Naive thymus-derived CD8-positive, alpha-beta T cell (primary cell): ENCODE measurements around the gene PHYKPL. TPM values are rescaled to one million over a fixed set of nuclear protein-coding genes. Genes with fewer than 3 reads are reported as not detected.

ENCODE experiments used
- ATAC-seq, 2 donors: fragments of 150-1000 bp; cut with Tn5 transposase in 1 of 2; sonication (Bioruptor Pico), chemical (Tn5 transposase) in 1 of 2; 1 replicate in 1 of 2; 2 replicates in 1 of 2; pipeline ENCODE4 v1.10.0; 2021; ENCODE audit warnings: mild to moderate bottlenecking in 2 of 2, moderate library complexity in 2 of 2
- POLR2A ChIA-PET: fragments of 350-600 bp; sonication (Branson Sonifier 250); formaldehyde crosslinking; loops from one replicate; lab custom pipeline; 2021; ENCODE audit warnings: antibody characterized with exemption; lab: Charles Lee
- DNase-seq, 10 donors: peaks; one replicate each; pipeline versions ENCODE4 v3.0.0 to v3.0.0-alpha.2; 2020 to 2022
- H3K27ac Mint-ChIP-seq, 10 donors: one replicate each; pipeline ENCODE4 v1.8.0; 2020 to 2022; ENCODE audit warnings: mild to moderate bottlenecking in 10 of 10, mixed read lengths in 10 of 10, moderate library complexity in 4 of 10, inconsistent platforms in 1 of 10
- H3K27me3 Mint-ChIP-seq, 5 donors: one replicate each; pipeline ENCODE4 v1.8.0; 2021 to 2022; ENCODE audit warnings: mixed read lengths in 5 of 5
- H3K36me3 Mint-ChIP-seq, 3 donors: one replicate each; pipeline ENCODE4 v1.8.0; 2020 to 2022; ENCODE audit warnings: mixed read lengths in 3 of 3, mild to moderate bottlenecking in 2 of 3, inconsistent platforms in 1 of 3
- H3K4me1 Mint-ChIP-seq, 4 donors: one replicate each; pipeline ENCODE4 v1.8.0; 2021 to 2022; ENCODE audit warnings: mixed read lengths in 4 of 4
- H3K4me3 Mint-ChIP-seq, 10 donors: one replicate each; pipeline ENCODE4 v1.8.0; 2020 to 2022; ENCODE audit warnings: mild to moderate bottlenecking in 10 of 10, mixed read lengths in 10 of 10, moderate library complexity in 6 of 10, inconsistent platforms in 1 of 10
- H3K9me3 Mint-ChIP-seq, 9 donors: one replicate each; pipeline ENCODE4 v1.8.0; 2020 to 2022; ENCODE audit warnings: mixed read lengths in 9 of 9, mild to moderate bottlenecking in 3 of 9, inconsistent platforms in 1 of 9, moderate library complexity in 1 of 9
- polyA plus RNA-seq, 3 donors: library from polyadenylated mRNA; unstranded; fragments of 300-500 nt; fragmentation: Illumina TruSeq; gene quantifications; one replicate each; pipeline ENCODE4 v1.2.3, GENCODE V29; 2021
- total RNA-seq, 8 experiments: library from RNA in 2 of 8; stranded (reverse) in 2 of 8; gene quantifications; one replicate each; pipeline ENCODE4 v1.2.3 and lab custom pipeline; 2021 to 2026

The PHYKPL gene
- total and polyA plus RNA-seq, 5 experiments from 2014 or later = 41.1 to 229 (median 51.8) TPM

- DNase-seq (no peak), ATAC-seq (no peak)
- H3K27ac Mint-ChIP-seq = peak overlapping the region in 1 of 10 donors; percentile 77
- no peaks in the 10 kb centered on the region for H3K9me3 Mint-ChIP-seq
- H3K27me3 Mint-ChIP-seq = peaks cover 0 to 17% (median 5%) of the 10 kb centered on the region in 5 donors
- POLR2A ChIA-PET = no interaction called here
- no peak overlapping the region for H3K4me3 Mint-ChIP-seq
- no peaks in the 10 kb centered on the region for H3K36me3 Mint-ChIP-seq
- H3K4me1 Mint-ChIP-seq = peaks cover 6 to 11% (median 7%) of the 10 kb centered on the region in 4 donors
Observed at GRCh38 chr5:178165581-178165980, 67.0 kb downstream of the PHYKPL start.

DNA sequence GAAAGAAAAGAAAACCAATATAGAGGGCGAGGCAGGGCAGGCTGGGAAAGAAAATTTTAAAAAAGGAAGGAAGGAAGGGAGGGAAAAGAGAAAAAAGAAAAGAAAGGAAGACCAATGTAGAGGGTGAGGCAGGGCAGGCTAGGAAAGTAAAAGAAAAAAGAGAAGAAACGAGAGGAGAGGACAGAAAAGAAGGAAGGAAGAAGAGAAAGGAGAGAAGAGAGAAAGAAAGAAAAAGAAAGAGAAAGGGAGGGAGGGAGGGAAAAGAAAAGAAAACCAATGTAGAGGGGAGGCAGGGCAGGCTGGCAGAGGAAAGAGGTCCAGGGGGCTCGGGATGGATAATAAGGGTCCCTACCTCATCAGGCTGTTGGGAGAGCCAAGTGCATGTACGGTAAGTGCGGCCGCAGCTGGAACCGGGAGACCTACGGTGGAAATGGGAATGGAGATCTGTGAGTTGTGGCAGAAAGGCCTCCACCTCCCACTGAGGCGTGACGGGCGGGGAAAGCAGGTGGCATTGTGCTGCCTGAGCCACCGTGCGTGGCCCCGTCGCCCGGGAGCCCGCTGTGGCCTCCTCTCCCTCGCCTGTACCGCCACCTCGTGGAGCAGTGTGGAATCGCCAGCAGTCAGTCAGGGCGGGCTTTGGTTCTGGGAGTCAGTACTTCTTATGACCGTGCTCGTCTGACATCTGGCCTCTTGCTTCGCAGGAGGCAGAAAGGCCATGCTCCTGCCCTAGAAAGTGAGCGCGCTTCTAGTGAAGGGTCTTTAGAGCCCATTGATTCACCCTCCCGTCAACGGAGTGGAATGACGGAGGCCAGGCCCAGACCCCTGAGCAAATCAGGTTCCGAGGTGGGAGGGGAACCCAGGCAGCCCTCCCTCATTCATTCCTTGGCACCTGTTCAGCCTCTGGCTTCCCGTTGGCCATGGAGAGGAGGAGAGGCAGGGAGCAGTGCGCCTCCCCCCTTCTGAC lies 68.5 kb downstream of the PHYKPL start:
- peak; percentile 84 to 97 (median 92) for DNase-seq
- H3K27ac Mint-ChIP-seq = peak overlapping the region in 2 of 10 donors; percentile 21 to 40
- H3K4me3 Mint-ChIP-seq = peak overlapping the region in 6 of 10 donors; percentile 21 to 65 (median 46)
- H3K36me3 Mint-ChIP-seq = no peaks in the 10 kb centered on the region
- POLR2A ChIA-PET = interaction anchor here (0.7 kb wide), 1 partner anchor 46 kb away, joined by 3 read pairs; no protein-coding TSS in a partner anchor
- peaks cover 6 to 11% (median 7%) of the 10 kb centered on the region in 4 donors for H3K4me1 Mint-ChIP-seq
- H3K9me3 Mint-ChIP-seq = no peaks in the 10 kb centered on the region
- ATAC-seq = peak; percentile 99 to 100
- H3K27me3 Mint-ChIP-seq = peaks cover 0 to 17% (median 5%) of the 10 kb centered on the region in 5 donors

DNA sequence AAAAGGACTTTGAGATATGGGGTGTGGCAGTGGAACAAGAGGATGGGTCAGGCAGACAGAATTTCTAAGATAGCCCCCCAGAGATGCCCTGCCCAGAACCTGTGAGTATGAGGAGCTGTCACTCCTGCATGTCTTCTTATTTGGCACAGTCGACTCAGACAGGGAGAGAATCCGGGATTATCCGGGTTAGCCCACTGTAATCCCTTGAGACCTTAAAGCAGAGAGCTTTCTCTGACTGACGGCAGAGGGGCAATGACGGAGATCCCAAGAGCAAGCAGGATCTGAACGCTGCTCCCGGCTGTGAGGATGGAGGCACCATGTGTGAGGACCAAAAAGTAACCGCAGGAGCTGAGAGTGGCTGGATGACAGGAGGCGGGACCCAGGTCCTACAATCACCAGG lies 70.1 kb downstream of the PHYKPL start:
- Mint-ChIP-seq H3K27me3 (peaks cover 0 to 17% (median 5%) of the 10 kb centered on the region in 5 donors), H3K36me3 (no peaks in the 10 kb centered on the region), H3K9me3 (no peaks in the 10 kb centered on the region), H3K4me3 (peak overlapping the region in 1 of 10 donors; percentile 14), H3K4me1 (peaks cover 6 to 11% (median 7%) of the 10 kb centered on the region in 4 donors), H3K27ac (no peak overlapping the region)
- no peak for ATAC-seq
- POLR2A ChIA-PET = interaction anchor here (0.9 to 1.6 kb wide), 2 partner anchors 86 to 88 kb away, joined by 3 to 7 read pairs; no protein-coding TSS in a partner anchor
- DNase-seq = no peak

DNA sequence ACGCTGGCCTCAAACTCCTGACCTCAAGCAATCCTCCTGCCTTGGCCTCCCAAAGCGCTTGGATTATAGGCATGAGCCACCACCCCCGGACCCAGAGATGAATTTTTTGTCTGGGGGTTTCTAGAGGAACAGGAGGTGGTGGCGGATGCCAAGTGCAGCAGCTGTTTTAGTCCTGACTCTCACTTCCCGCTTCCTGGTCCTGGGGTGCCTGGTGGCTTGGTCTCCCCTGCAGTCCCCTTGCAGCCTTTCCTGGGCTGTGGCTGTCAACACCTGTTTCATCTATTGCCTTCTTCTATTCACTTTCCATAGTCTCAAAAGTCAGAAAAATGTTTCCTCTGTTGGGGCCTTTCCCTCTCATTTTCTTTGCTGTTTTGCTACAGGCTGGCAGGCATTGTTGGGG lies 72.4 kb downstream of the PHYKPL start:
- Mint-ChIP-seq H3K9me3 (no peaks in the 10 kb centered on the region), H3K36me3 (no peaks in the 10 kb centered on the region), H3K4me3 (no peak overlapping the region), H3K4me1 (peaks cover 6 to 11% (median 7%) of the 10 kb centered on the region in 4 donors), H3K27ac (no peak overlapping the region), H3K27me3 (peaks cover 0 to 15% (median 4%) of the 10 kb centered on the region in 5 donors)
- ATAC-seq (no peak), DNase-seq (no peak)
- POLR2A ChIA-PET = no interaction called here

Other genes starting within 250 kb of the PHYKPL start
- not detected for gene PROP1, start 236.6 kb downstream of the PHYKPL start, total RNA-seq
- gene PROP1, start 236.6 kb downstream of the PHYKPL start, polyA plus RNA-seq = not detected
- gene N4BP3, start 119.3 kb downstream of the PHYKPL start, total RNA-seq = 1 to 10 TPM; 7.0 to 7.2 TPM
- 1 to 10 TPM; 1.6 to 5.5 (median 2.0) TPM for gene N4BP3, start 119.3 kb downstream of the PHYKPL start, polyA plus RNA-seq
- gene RMND5B, start 101.8 kb downstream of the PHYKPL start, total RNA-seq = 10 to 100 TPM; 33.7 to 33.8 TPM
- gene RMND5B, start 101.8 kb downstream of the PHYKPL start, polyA plus RNA-seq = 10 to 100 TPM; 24.9 to 39.0 (median 36.8) TPM
- gene NHP2, start 78.9 kb downstream of the PHYKPL start, total RNA-seq = 10 to 100 TPM; 79.3 to 85.4 TPM
- 100 to 1,000 TPM; 238 to 276 (median 270) TPM for gene NHP2, start 78.9 kb downstream of the PHYKPL start, polyA plus RNA-seq
- under 1 TPM in 1 of 2 experiments, not detected in 1; 0.14 TPM for gene GMCL2, start 45.4 kb downstream of the PHYKPL start, total RNA-seq
- gene GMCL2, start 45.4 kb downstream of the PHYKPL start, polyA plus RNA-seq = not detected
- gene HNRNPAB, start 28.3 kb downstream of the PHYKPL start, total RNA-seq = 10 to 100 TPM; 79.3 to 82.5 TPM
- 10 to 100 TPM; 43.6 to 74.9 (median 61.2) TPM for gene HNRNPAB, start 28.3 kb downstream of the PHYKPL start, polyA plus RNA-seq